Adrenal gland (tissue), 5 donors: ENCODE data around the gene RSPH6A.

Experiments
- CTCF ChIP-seq, 6 experiments: fragments of 450-650 bp in 4 of 6; fragments of 200-600 bp in 2 of 6; sonication (generic) in 1 of 6; IDR thresholded peaks; 1 replicate in 5 of 6; 2 replicates in 1 of 6; pipeline versions ENCODE4 v1.5.1 to v1.8.0; 2016 to 2021; ENCODE audit warnings: antibody characterized with exemption in 6 of 6, mild to moderate bottlenecking in 2 of 6, moderate library complexity in 1 of 6
- POLR2A ChIP-seq, 2 donors: fragments of 450-650 bp; IDR thresholded peaks; one replicate each; pipeline ENCODE4 v1.6.1; 2017; ENCODE audit warnings: antibody characterized with exemption in 2 of 2, mild to moderate bottlenecking in 2 of 2, moderate library complexity in 1 of 2
- donor health status: DM: no; HTN: no; CAD: no.

GRCh38 chr19:45766869-45767346, 48.2 kb downstream of the RSPH6A start:
- TF ChIP-seq CTCF (IDR thresholded peaks at IDR 0.05) (no peak), POLR2A (IDR thresholded peaks at IDR 0.05) (no peak)
